AML-193 (cell line): ENCODE data around the gene PCNX2.
A peak's percentile ranks its signal among the peaks of the same experiment; 100 is the strongest.

Source experiments
- DNase-seq, 2 experiments: peaks; one replicate each; lab custom pipeline; 2025; lab: John Stamatoyannopoulos, UW

The PCNX2 gene

DNA sequence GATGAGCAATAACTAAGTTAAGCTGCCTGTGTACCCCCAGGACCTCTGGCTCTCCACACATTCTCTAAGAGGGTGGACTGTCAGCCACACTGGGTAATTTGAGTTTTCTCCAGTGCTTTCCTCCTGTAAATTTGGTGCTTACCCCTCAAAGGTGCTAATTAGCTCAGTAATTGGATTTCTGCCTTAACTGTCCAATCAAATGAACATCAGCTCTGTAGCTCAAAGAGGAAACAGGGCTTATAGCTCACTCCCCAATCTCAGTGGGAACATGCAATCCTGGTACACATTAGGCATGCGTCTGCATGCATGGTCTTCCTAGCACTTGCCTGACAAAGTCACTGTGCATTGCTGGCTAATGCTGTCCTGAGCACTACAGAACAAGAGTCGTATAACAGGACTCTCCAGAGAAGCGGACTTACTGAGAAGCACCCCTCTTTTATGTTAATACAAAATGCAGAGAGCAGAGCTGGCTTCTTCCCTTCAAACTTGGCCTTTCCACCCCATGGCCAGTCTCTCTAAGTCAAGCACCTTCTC lies 235.0 kb downstream of the PCNX2 start:
- no peak for DNase-seq

DNA sequence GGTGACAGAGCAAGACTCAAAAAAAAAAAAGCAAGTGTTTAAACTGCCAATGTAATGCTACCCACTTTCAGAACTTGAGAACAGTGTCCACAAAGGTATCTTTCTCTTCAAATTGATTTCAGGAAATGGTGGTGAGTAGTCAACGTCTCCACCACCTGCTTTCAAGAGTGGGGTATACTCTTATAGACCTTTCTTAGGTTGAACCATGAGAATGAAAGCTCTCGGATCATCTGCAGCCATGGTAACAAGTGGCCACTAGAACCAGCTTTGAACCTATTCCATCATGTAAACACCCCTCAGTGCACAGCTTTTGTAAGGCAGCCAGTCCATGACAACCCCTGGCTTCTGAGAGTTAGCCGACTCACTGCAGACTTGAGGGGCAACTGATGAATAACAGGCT lies 237.7 kb downstream of the PCNX2 start:
- no peak for DNase-seq

DNA sequence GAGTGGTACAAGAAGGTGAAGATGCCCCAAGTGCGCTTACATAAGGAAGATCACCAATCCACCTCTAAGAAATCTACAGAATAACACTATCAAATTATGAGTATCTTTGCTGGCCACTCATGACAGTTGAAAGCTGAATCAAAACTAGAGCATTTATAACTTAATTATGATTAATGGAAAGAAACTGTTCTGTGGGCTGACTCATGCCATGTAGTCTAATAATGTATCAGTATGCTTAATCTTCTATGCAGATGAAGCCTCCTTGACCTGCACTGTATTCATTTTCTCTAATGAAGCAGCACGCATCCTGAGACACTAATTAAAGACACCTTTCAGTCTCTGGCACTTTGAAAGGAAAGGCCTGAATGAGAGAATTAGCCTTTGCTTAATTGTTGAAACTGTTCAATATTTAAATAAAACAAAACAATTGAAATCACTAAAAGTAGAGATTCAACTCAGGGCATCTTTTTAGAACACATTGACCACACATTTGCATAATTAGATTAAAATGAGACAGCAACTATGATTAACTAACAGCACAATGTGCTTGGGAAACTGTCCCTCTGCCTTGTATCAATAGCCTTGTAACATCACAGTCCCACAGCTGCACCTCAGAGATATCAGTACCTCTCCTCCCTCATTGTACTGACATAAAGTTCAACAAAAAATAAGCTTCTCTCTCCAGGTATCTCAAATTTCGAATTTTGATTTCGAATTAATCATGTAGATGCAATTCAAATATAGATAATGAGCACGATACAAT lies 239.5 kb downstream of the PCNX2 start:
- no peak for DNase-seq

DNA sequence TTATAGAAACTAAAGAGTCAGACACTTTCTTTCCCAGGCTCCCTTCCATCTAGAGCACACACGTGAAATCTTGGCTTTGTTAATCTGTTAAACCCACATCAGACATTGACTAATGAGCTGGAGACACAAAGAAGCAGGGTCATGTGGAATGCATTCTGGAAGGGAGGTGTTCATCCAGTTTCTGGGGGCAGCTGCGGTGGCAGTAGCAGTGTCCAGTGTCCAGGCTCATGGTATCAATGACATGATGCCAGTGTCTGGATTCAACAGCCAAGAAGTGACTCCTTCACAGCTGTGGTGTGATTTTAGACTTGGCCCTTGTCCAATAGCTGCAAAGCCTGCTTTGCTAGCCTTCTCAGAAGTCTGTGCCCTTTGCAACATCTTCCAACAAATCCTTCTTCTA lies 249.9 kb downstream of the PCNX2 start:
- DNase-seq: no peak

DNA sequence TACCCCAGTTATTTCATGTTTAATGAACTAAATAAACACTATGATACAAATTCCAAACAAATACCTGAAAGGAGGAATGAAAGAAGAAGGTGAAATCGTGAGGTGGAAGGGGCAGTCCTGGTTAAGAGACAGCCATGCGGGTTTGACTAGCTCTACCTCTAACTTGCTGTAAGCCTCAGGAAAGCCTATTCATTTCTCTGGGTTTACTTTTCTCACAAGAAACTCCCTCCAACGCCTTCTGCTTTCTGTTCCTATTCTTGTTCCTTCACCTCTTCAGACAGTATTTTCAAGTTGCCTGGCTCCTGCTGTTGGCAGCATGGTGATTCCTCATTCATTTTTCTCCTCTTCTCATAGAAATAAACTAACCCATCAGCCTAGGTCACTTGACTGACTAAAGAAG lies 252.7 kb downstream of the PCNX2 start:
- no peak for DNase-seq

DNA sequence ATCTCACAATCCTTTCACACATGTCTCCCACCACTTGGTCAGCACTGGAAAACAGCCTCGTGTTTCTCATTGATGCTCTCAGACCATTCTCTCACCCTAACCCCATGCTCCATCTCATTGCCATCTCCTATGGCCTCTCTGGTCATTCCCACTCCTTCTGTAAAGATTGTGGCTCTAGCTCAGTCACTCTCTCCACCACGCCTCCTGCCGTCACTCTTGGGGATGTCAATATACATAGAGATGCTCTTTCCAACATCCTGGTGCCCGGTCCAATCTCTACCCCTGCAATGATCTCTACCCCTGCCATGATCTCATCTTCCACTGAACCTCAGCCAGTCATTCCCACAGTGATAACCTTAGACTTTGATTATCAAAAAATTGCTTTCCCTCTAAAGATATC lies 255.0 kb downstream of the PCNX2 start:
- DNase-seq: no peak

DNA sequence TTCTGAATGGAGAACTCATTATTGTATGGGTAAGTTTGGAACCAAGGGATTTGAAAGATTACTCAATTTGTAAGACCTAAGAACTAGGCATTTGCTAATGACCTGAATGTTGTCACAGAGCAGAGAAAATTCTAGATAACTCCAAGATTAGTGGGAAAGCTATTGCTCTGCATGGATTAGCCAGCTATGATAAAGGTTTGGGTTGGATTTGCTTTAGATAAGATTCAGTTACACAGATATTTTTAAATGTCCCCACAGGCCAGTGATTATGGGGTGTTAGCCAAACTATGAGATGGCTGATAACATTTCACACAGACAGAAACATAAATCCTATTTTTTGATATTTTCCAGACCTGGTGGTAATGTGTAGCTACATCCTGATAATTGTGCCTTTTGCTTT lies 256.9 kb downstream of the PCNX2 start:
- no peak for DNase-seq

DNA sequence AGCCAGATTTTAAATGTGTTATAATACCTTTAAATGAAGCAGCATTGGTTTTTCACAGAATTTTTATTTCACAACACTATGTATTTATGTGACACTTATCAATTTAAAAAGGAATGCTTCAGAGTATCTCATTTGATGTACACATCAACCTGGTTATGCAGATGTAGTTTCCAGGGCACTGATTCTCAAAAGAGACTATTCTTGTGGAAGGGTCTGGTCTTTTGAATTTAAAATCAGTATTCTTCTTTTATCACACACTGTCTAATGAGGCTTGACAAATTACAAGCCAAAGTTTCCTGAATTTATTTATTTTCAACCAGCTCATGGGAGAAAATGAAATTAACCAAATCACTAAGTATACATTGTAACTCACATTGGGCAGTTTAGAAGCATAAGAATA lies 257.7 kb downstream of the PCNX2 start:
- DNase-seq: no peak

DNA sequence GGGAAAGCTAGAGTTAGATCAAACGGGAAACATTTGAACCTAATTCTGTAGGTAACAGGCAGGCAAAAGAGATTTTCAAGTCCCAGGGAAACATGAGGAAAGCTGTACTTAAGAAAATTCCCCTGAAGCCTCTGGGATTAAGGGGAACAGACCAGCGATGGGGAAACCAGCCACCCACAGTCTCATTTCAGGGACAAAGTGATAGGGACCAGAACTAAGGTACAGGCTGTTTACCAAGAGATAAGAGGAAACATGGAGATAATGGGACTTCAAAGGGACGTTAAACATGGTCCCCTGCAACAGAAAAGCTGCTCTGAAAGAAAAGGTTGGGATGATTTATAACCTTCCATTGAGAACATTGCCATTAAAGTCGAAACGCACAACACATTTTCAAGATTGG lies 260.7 kb downstream of the PCNX2 start:
- DNase-seq: no peak

DNA sequence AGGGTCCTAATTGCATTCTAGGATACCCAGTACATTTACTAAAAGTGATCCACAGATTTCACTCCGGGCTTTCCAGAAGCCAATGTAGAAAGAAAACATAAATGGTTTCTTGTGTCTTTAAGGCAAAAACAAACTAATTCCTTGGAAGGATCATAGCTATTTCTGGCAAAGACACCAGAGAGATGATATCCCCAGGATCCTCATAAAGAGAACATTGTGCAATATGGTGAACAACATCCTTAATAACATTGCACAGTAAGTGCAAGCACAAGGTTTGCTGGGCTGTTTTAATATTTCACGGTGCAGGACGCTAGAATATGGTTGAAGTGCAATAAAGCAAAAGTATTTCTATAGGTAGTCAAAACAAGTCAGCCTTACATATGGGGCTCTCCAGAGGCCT lies 262.2 kb downstream of the PCNX2 start:
- no peak for DNase-seq

DNA sequence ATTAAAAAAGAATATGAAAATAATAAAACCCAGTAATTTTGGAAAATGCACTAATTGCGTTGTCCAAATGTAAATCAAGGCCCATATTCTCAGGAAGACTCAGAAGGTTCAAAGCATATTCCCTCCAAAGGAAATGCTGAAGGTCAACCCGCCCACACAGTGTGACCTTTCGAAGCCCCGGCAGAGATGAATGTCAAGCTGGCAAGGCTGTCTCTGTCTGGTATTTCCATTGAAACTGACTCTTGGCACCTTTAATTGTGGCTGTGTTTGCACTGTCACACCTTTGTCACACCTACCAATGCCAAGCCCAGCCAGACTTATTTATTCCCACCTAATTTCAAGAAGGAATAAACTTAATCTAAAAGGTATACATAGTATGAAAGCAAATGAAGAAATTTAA lies 262.6 kb downstream of the PCNX2 start:
- no peak for DNase-seq

DNA sequence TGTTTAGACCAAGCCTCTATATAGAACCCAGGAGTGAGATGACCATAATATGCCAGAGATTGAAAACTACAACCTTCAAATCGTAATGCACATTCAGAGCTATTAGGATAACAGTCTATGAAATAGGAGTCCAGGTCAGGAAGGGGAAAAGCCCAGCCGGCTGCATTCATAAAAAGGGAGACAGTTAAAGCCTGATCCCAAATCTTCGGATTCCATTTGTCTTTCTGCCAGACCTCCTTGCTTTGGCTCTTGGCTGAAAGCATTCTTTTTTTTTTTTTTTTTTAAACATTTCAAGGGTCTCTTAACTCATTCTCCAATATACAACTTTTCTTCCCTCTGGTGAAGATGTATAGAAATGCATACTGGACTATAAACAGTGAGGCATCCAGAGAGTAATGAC lies 264.0 kb downstream of the PCNX2 start:
- DNase-seq: no peak

DNA sequence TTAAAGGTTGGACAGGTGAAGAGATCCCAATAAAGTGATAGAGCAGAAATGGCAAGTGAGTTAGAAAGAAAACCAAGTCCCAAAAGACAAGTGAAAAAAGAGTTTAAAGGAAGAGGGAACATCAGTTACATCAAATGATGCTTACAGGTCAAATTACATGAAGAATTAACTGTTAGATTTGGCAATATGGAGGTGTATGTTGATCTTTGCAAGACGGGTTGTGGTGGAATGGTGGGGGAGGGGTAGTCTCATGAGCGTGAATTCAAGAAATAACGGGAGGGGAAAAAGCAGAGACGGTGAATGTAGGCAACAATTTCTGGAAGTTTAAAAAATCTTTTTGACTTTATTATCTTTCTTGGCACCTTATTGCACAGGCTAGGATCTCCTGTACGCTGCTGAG lies 268.5 kb downstream of the PCNX2 start:
- no peak for DNase-seq

DNA sequence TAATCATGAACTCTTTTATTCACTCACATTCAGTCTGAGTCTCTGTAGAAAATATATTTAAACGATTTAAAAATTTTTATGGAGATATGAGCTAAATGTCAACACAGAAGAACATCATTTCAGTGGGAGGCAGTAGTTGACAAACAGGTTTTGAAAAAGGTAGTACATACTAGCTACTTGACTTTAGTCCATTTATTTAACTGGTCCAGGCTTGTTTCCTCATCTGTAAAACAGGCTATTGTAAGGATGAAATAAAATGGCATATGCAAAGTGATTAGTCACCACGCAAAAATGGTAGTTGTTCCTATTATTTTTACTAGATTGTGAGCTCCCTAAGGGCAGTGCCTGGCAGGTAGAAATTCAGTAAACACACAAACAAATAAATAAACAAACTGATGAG lies 270.0 kb downstream of the PCNX2 start:
- DNase-seq: no peak

DNA sequence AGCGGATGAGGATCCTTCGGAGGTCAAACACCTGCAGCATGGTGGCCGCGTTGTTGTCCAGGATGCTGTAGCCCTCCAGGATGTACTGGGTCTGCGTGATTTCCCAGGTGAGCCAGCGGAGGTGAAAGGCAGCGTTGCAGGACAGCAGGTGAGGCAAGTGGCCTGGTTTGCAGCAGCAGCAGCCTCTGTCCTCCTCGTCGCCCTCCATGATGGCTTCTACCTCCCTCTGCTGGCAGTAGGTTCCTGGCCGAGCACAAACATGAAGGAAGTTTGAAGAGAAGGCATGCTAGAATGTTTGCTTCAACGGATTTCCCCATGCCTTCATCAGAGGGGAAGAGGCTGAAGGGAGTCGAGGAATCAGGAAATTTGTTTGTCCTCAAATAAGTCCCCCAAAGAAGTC lies 270.4 kb downstream of the PCNX2 start:
- DNase-seq: peak; percentile 3 to 42

DNA sequence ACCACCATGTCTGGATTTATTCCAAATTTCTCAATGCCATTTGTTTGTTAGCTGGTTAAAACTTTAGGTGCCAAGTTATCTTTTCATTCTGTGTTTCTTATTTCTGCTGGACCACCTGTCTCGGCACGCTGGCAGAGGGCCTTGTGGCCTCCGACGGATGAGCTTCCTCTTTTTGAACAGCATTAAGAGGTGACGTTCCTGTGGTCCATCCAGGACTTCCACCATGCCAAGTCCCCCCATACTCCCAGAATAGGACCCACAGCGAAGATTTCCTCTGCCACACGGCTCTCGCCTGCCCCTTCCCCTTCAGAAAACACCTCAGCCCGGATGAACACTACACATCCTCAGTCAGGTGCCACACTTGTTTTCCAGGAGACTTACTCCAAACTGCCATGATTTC lies 271.3 kb downstream of the PCNX2 start:
- no peak for DNase-seq

DNA sequence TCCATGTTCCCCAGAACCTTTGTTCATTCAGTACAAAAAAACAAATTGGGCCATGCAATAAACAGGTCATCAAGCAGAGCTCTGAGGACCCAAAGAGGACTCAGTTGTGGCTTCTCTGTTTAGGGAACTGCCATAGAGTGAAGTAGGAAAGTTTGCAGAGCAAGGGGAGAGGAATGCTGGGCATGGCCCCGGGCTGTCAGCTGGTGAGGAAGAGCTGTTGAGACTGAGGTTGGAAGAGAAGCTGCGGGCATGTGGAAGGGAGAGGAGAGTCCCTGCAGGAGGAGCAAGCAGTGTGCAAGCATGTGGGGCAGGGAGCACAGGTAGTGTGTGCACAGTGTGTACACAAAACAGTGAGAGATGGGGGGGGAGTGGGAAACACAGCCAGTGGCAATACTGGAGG lies 273.3 kb downstream of the PCNX2 start:
- DNase-seq: no peak

DNA sequence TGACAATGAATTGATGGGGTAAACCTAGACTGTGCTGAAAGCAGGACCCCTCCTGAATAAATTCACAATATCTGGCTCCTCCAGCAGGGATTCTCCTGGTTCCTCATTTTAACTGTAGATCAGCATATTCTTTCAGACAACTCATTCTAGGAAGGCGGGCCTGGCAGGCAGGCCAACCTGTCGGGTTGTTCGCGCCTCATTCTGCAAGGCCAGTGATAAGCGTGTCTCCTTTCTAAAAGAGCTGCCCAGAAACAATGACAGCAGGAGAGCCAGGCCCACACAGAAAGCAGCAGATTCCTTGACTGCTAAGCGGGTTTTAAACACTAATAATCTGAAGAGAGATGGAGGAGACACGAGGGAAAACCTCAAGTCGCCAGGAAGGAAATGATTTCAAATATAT lies 275.1 kb downstream of the PCNX2 start:
- DNase-seq: no peak

DNA sequence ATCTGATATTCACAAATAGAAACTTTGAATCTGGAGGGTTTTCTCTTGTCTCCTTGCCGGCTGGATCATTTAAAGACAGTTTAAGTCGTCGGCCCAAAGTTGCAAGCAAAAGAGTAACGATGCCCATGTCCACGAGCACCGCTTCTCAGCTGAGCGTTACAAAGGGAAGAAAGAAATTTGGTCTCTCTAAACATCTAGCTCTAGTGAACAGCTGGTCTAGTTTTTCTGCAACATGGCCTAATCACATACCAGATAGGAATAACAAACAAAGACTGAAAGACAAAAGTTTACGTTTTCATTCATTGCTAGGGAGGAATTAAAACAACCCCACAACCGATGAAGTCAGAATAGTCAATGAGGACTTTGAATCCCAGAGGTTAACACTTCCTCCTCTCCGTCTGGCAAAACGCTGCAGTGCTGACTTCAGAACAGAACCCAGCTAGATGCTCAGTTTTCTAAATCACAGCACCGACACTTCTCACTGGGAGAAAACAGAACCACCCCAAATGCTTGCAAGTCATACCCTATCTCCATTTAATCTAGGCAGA lies 275.7 kb downstream of the PCNX2 start:
- no peak for DNase-seq

DNA sequence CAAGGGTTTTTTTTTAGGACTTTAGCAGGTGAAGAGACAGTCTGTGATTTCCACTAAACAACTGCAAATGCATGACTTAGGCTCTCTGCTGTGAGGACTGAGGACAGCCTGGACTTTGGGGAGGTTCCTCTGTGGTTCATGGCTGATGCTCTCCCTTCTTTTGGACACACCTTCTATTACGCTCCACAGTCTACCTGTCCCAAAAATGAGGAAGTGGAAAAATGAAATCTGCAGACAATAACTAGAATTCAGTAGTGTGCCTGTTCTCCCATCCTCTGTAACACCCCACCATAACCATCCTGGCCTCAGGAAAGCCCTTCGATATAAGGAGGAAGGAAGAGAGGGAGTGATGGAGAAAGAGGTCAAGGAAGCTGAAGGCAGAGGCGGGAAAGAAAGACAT lies 276.4 kb downstream of the PCNX2 start:
- no peak for DNase-seq

DNA sequence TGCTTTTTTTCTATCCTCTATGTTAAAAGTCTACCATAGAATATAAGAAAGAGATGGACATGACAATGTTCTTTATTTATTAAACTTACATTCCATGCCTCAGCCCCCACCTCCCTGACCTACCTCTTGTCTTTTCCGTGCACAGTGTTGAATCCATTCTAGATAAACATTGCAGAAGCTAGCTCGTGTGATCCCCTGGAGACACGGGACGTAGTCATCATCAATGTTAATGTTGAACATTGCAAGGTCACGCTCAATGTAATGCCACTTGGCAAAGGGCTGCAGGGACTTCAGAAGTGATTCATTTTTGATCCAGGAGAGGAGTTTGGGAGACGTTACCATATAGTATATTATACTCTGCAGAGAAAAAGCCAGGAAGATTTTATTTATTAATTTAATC lies 278.7 kb downstream of the PCNX2 start:
- DNase-seq: no peak

DNA sequence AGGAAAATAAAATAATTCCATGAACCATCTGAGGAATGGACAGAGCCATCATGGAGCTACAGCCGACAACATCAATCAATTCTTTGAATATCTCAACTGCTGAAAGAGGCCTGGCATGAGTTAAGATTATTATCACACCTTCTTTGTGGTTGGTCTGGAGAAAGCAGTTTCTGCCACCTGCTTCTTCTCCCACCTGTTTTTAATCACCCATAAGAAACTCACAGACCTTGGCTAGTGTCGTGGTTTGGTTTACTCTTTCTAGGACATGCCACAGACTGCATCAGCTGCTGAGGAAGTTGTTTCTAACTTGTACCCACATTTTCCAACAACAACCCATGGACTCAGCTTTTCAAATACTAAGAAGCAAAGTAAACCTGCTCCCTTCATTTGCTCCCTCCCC lies 279.6 kb downstream of the PCNX2 start:
- DNase-seq: no peak

DNA sequence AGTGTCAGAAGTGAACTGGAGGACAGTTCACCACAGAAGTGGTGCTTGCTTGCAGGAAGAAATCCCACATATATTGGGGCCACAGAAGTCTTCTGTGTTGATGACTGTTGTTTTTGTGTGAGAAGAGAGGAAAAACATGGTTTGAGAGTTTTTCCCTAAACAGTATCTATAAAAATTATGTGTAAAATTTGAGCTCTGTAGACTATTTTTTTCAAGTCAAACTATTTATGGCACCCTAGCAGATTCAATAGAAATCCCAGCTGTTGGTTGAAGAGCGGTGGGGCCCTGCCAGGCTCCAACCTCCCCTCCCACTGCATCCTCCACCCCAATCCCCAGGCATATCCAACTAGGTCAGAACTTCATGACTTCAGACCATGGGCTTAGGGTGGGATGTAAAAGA lies 283.5 kb downstream of the PCNX2 start:
- no peak for DNase-seq

DNA sequence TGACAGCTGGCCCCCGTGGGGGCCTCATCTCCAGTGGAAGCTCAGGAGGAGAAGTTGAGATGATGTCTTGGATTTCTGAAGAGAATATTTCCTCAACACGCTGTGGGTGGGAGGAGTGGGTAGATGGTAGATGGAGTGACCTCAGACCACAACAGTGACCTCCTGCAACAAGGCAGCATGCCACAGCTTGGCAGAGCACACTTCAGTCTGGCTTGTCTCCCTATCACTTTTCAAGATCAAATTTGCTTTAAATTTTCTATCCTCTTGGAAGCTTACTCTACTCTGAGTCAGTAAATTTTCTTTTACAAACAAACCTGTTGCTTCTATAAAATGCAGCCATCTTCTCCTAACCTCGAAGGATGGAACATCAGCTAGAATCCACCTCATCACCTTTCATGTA lies 285.4 kb downstream of the PCNX2 start:
- DNase-seq: no peak
